ENCODE measurements around the gene ESR1.

- TF ChIP-seq CTCF (IDR thresholded peaks at IDR 0.05), result no peak
- TF ChIP-seq POLR2A (IDR thresholded peaks at IDR 0.05), result no peak
Observed at GRCh38 chr6:151974061-151974617, 166.7 kb downstream of the ESR1 start.

Measured in right lobe of liver (tissue), 4 donors.